Fibroblast of the conjunctiva (primary cell): ENCODE results near the gene MLC1.
"Not testable (repeated sequence)": the region's sequence is repeated elsewhere in the genome, so short reads cannot be mapped to it uniquely, and the experiment has no call there.

Experiments
- DNase-seq: peaks from one replicate; pipeline ENCODE4 v3.0.0-alpha.2; 2010; ENCODE audit warnings: low read depth

MLC1 gene

GRCh38 chr22:50102946-50103345 is 17.7 kb upstream of the MLC1 start:
- DNase-seq: no peak

GRCh38 chr22:50101870-50102565 is 16.8 kb upstream of the MLC1 start:
- DNase-seq: no peak

- no peak for DNase-seq
Measured at GRCh38 chr22:50098052-50098451, 12.8 kb upstream of the MLC1 start.

GRCh38 chr22:50092342-50092741 is 7.1 kb upstream of the MLC1 start:
- DNase-seq: no peak

- DNase-seq: no peak
Measured at GRCh38 chr22:50091092-50091768, 6.0 kb upstream of the MLC1 start.

- DNase-seq: no peak
Measured at GRCh38 chr22:50090412-50090714, 5.1 kb upstream of the MLC1 start.

- DNase-seq: peak; percentile 17
Measured at GRCh38 chr22:50089682-50090411, 4.6 kb upstream of the MLC1 start, which contains the start of gene MOV10L1. Gene MOV10L1, plus strand, starts transcription at chr22:50090006. Its CDS starts 83 bp downstream, at chr22:50090089.

- DNase-seq: no peak
Measured at GRCh38 chr22:50089231-50089630, 4.0 kb upstream of the MLC1 start.

DNA sequence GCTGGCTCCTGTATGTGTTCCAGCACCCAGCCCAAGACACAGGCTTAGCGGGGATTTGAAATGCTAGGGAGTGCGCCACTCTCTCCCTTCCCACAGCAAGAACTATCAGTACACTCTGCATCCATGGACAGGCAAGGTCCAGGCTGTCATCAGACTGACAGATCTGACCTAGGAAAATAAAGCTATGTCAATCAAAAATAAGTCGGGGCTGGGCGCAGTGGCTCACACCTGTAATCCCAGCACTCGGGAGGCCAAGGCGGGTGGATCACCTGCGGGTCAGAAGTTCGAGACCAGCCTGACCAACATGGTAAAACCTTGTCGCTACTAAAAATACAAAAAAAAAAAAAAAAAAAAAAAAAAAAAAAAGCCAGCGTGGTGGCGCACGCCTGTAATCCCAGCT is 2.9 kb upstream of the MLC1 start:
- DNase-seq: no peak

- no peak for DNase-seq
Measured at GRCh38 chr22:50087646-50088045, 2.4 kb upstream of the MLC1 start.

DNA sequence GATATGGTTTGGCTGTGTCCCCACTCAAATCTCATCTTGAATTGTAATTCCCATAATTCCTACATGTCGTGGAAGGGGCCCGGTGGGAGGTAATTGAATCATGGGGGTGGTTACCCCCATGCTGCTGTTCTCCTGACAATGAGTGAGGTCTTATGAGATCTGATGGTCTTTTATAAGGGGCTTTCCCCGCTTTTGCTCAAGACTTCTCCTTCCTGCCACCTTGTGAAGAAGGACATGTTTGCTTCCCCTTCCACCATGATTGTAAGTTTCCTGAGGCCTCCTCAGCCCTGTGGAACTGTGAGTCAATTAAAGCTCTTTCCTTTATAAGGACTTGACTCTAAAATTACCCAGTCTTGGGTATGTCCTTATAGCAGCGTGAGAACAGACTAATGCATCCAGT is 1.7 kb upstream of the MLC1 start:
- not testable (repeated sequence) for DNase-seq

GRCh38 chr22:50086526-50086925 is 1.3 kb upstream of the MLC1 start:
- no peak for DNase-seq

- DNase-seq: no peak
Measured at GRCh38 chr22:50084614-50085021, 608 bp downstream of the MLC1 start.

DNA sequence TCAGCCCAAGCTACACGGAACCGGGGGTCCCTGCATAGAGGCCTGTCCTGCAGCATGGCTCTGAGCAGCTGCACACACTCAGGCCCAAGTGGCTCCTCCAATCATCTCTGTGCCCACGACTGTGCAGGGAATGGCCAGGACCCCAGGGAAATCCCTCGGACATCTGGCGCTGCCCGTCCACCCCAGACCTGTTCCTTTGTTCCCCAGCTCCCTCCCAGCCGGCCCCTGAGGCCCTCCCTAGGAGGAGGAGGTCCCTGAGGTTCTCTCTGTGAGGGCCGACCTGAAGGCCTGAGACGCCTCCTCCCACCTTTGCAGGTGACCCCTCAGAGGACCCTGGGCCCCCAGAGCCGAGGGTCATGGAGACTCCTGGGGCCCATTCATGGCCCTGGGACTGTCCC is 1.1 kb downstream of the MLC1 start:
- no peak for DNase-seq

DNA sequence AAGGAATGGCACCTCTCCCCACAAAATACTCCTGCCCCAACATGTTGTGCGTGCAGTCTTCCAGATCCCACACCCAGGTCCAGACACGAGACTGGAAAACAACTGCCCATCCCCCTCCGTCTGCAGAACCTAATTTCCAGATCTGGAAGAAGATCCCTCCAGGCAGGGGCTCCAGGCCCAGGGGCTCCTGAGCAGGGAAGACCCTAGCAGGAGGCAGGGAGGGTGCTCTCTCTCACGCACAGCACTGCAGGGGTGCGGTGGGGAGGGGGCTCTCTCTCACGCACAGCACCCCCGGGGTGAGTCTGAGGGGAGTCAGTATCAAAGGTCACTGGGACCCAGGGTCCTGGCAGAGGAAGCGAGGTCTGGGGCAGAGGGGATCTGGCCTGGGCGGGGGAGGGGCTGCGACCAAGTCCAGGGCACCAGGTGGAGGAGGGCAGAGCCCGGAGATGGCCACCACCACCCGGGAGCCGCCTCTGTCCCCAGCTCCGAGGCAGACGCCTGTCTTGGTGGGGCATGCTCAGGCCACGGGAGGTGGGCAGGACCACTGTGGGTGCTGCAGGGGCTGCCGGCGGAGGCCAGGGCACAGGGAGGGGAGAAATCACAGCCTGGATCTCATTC is 1.7 kb downstream of the MLC1 start:
- DNase-seq: no peak

GRCh38 chr22:50082961-50083461 is 2.2 kb downstream of the MLC1 start:
- no peak for DNase-seq

- no peak for DNase-seq
Measured at GRCh38 chr22:50082197-50082715, 3.0 kb downstream of the MLC1 start.

GRCh38 chr22:50081426-50082196 is 3.6 kb downstream of the MLC1 start:
- DNase-seq: no peak

GRCh38 chr22:50080077-50080465 is 5.2 kb downstream of the MLC1 start:
- DNase-seq: no peak

DNA sequence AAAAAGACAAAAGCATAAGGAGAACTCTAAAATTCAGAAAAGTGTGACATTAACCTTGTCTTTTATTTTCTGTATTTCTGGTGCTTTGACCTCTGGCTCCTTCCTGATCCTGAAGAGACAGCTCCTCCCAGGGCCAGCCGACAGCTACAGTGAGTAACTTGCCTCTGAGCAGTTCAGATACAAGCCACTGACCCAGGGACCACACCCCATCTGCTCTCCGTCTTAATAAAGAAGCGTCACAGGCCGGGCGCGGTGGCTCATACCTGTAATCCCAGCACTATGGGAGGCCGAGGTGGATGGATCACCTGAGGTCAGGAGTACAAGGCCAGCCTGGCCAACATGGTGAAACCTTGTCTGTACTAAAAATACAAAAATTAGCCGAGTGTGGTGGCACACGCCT is 6.5 kb downstream of the MLC1 start:
- no peak for DNase-seq

- DNase-seq: no peak
Measured at GRCh38 chr22:50078246-50078645, 7.0 kb downstream of the MLC1 start.
